GM12891 (cell line): ENCODE results near the gene PTPN22.

Experiments
- PAX5 ChIP-seq: IDR thresholded peaks from 2 replicates; pipeline ENCODE4 v1.6.1; 2011; ENCODE audit warnings: low read length, moderate library complexity, mild to moderate bottlenecking; ENCODE audit not compliant: insufficient read depth, severe bottlenecking
- POLR2A ChIP-seq: IDR thresholded peaks from 2 replicates; pipeline ENCODE4 v1.6.1; 2011; ENCODE audit warnings: low read depth, low read length, control low read depth
- POLR2AphosphoS5 ChIP-seq: IDR thresholded peaks from 2 replicates; pipeline ENCODE4 v1.6.1; 2011; ENCODE audit warnings: low read depth, low read length, control low read depth
- POU2F2 ChIP-seq: IDR thresholded peaks from 2 replicates; pipeline ENCODE4 v1.6.1; 2011; ENCODE audit warnings: low read depth, mild to moderate bottlenecking, control low read depth, low read length, moderate library complexity
- TAF1 ChIP-seq: IDR thresholded peaks from 2 replicates; pipeline ENCODE4 v1.6.1; 2011; ENCODE audit warnings: low read depth, low read length, control low read depth

DNA sequence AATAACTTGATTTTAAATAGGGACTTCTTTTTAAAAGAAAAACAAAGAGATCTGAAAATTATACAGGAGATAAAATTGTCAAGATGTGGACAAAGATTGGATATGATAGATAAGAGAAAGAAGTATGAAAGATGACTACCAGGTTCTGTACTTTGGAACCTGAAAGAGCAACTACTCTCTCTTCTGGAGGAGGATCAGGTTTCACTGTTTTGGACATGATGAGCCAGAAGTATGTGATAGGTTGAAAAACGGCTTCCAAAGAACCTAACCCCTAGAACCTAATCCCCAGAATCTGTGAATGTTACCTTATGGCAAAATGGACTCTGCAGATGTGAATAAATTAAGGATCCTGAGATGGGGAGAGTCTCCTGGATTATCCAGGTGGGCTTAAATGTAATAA lies 85.4 kb downstream of the PTPN22 start:
- no peak for TF ChIP-seq POLR2A
- no peak for TF ChIP-seq TAF1
- TF ChIP-seq POU2F2: no peak
- TF ChIP-seq POLR2AphosphoS5: no peak
- no peak for TF ChIP-seq PAX5
